Cardiac septum (tissue), 1 donor: Measurements from ENCODE around the gene HS3ST2. TPM values are rescaled to one million over a fixed set of nuclear protein-coding genes. Genes with fewer than 3 reads are reported as not detected.

Experiments used
- DNase-seq: peaks from one replicate; pipeline ENCODE4 v3.0.0-alpha.2; 2020; ENCODE audit warnings: low spot score
- intact Hi-C: fragments of 100-400 bp; cut with DNase I; formaldehyde crosslinking; loops from one replicate; pipeline ENCODE4 v1.14.0; 2022
- long read RNA-seq: library from polyadenylated mRNA; unstranded; transcript quantifications from one replicate; pipeline ENCODE4 v2.0.0, GENCODE V29; 2021
- total RNA-seq: library from RNA; stranded (reverse); fragmentation: NEBNext Ultra II Directional; extraction: Animal tissue kit (Norgen Biotek cat#: 25700); gene quantifications from one replicate; pipeline ENCODE4 v1.2.1, GENCODE V29; 2021
- donor health status: DM: no; HTN: no; CAD: no.

Gene HS3ST2
- total RNA-seq: 0.22 TPM
- long read RNA-seq: 0 reads

- intact Hi-C loops: no loop called here
- no peak for DNase-seq
Observed at GRCh38 chr16:22813948-22814710, at the start of gene HS3ST2. Gene HS3ST2 (plus strand): TSS chr16:22814162. CDS start chr16:22814611, 449 bp downstream.

DNA sequence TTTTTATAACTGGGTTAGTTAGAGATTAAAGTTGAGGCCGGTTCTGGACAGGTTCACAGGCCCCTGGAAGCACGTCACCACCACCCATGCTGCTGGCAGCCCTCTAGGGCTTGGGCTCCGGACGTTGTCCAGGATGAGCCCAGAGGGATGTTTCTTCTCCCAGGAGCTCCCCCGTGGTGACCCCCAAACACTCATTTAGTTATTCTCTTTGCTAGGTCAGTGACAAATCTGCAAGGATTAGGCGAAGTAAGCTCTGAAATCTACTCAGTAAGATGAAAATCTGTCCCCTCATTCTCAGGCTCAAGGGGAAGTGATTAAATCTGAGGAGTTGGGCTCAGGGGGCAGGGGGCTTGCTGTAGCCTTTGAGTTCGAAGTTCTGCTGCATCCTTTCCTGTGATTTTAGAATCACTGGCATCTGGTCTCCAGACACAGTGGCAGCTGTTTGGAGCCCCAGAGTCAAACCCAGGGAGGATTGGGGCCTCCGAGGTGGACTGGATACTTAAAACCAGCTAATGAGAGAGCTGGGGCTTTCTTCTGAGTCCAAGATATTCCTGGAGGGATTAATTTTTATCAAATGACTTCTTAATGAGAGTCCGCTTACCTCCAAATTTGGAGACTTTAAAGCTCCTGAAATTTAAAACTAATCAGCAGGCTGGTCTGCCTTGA lies 49.2 kb upstream of the HS3ST2 start:
- intact Hi-C loops: no loop called here
- no peak for DNase-seq

DNA sequence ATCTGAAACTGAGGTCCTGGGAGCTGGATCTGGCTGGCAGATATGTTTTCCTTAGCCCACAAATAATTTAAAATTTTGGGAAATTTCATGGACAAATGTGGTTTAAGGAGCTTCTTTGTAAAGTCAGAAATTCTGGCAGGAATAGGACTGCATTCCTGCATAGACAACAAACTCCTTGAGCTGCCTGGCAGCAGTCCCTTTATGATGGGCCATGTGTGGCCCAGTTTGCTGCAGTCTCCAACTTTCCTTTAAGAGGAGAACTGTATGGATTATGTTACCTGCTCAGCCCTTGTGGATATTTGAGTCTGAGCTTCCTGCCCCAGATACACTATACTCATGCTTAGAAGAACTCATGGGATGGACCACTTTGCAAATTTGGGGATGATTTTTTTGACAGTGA lies 48.5 kb upstream of the HS3ST2 start:
- no peak for DNase-seq
- intact Hi-C loops: no loop called here

GRCh38 chr16:22770866-22771265 lies 43.1 kb upstream of the HS3ST2 start:
- no peak for DNase-seq
- intact Hi-C loops: no loop called here

DNA sequence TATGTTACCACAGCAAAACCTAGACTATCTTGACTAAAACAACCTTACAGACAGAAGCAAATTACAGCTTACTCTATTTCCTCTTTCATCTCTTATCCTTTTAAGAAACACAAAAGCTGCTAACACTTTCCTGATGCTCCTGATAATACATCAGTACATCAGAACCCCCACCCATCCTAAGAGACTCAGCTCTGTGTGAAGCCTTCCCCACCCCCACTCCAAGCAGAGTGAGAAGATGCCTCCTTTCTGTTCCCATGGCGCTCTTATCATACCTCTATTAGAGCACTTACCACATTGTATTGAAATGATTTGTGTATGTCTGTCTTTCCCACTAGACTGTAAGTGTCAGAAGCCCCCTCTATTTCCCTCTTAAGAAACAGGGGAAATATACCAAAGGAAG lies 42.4 kb upstream of the HS3ST2 start:
- no peak for DNase-seq
- intact Hi-C loops: no loop called here

- DNase-seq: no peak
- intact Hi-C loops: no loop called here
Observed at GRCh38 chr16:22775220-22775922, 38.6 kb upstream of the HS3ST2 start.

DNA sequence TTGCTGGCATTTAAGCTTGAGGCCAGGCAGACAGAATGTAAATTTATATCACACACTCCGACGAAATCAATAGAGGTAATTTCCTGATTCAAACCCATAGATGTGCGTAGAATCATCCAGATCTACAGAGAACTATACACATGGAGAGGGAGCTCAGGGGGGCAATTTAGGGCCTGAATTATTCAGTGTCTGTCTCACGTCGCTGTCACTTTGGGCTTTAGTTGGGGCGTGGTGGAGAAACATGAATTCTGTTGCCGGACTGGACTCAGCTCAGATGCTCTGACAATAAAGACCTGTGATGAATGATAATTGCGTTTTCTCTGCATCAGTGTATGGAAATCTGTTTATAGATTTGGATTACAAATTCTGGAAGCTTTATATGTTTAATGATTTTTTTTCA lies 32.5 kb upstream of the HS3ST2 start:
- intact Hi-C loops: no loop called here
- DNase-seq: no peak

- intact Hi-C loops: no loop called here
Observed at GRCh38 chr16:22782314-22782713, 31.6 kb upstream of the HS3ST2 start.

GRCh38 chr16:22784690-22785214 lies 29.2 kb upstream of the HS3ST2 start:
- intact Hi-C loops: no loop called here
- DNase-seq: no peak

More at GRCh38 chr16:22782314-22782713, 31.6 kb upstream of the HS3ST2 start:
- DNase-seq: no peak

DNA sequence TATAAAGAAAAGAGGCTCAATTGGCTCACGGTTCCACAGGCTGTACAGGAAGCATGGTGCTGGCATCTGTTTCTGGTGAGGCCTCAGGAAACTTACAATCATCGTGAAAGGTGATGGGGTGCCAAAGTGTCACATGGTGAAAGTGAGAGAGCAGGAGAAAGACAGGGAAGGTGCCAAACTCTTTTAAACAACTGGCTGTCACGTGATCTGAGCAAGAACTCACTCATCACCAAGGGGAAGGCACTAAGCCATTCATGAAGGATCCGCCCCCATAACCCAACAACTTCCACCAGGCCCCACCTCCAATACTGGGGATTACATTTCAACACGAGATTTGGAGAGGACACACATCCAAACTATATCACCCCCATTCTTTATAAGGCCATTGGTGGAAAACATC lies 28.4 kb upstream of the HS3ST2 start:
- no peak for DNase-seq
- intact Hi-C loops: no loop called here

- intact Hi-C loops: no loop called here
Observed at GRCh38 chr16:22786284-22786683, 27.7 kb upstream of the HS3ST2 start.

GRCh38 chr16:22786691-22787090 lies 27.3 kb upstream of the HS3ST2 start:
- intact Hi-C loops: no loop called here

More at GRCh38 chr16:22786284-22786683, 27.7 kb upstream of the HS3ST2 start:
- DNase-seq: no peak

GRCh38 chr16:22787466-22788192 lies 26.3 kb upstream of the HS3ST2 start:
- no peak for DNase-seq
- intact Hi-C loops: no loop called here

More at GRCh38 chr16:22786691-22787090, 27.3 kb upstream of the HS3ST2 start:
- DNase-seq: no peak

GRCh38 chr16:22788193-22788530 lies 25.8 kb upstream of the HS3ST2 start:
- DNase-seq: no peak
- intact Hi-C loops: no loop called here

DNA sequence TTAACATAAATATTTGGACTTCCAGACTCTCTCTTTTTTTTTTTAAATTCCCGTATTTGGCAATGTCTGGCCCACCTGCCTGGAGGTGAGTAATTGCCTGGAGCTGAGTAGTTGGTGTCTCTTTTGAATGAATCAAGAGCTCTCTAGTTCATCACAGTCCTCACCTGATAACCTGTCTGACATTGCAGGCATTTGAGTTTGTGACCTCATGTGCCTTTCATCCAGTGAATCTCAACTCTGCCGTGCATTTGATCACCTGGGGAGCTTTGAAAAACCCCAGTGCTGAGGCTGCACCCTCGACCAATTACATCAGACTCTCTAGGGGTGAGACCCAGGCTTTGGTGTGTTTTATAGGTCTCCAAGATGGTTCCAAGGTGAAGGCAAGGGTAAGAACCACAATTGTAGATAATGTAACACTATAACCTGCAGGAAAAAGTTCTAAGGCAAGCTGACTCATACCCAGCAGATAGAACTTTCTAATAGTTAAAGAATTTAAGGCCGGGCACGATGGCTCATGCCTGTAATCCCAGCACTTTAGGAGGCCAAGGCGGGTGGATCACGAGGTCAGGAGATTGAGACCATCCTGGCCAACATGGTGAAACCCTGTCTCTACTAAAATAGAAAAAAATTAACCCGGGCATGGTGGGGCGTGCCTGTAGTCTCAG lies 24.5 kb upstream of the HS3ST2 start:
- intact Hi-C loops: no loop called here
- DNase-seq: no peak

DNA sequence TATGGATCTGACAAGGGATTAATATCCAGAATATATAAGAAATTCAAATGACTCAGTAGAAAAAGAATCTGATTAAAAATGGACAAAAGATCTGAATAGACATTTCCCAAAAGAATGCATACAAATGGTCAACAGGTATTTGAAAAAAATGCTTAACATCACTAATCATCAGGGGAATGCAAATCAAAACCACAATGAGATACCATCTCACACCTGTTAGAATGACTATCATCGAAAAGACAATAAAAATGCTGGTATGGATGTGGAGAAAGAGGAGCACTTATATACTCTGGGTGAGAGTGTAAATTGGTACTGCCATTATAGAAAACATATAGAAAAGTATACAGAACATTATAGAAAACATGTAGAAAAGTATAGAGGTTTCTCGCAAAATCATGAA lies 16.4 kb upstream of the HS3ST2 start:
- DNase-seq: no peak
- intact Hi-C loops: no loop called here

DNA sequence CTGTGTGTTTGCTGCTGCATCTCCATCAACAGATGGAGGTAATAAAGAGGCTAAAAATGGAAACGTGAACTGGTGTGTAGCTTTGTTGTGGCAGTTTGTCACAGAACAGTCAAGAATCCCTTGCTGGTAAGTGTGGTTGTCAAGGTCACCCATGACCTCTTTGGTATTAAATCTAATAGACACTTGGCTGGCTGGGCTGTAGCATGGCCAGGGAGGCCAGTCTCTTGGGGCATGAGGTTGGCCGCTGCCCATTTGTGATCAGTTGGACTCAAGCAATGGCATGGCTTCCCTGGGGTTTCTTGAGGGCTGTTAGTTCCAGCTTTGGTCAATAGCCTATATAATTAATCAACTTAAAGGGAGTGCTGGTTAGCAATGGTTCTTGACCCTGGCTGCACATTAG lies 14.8 kb upstream of the HS3ST2 start:
- intact Hi-C loops: no loop called here
- DNase-seq: no peak

DNA sequence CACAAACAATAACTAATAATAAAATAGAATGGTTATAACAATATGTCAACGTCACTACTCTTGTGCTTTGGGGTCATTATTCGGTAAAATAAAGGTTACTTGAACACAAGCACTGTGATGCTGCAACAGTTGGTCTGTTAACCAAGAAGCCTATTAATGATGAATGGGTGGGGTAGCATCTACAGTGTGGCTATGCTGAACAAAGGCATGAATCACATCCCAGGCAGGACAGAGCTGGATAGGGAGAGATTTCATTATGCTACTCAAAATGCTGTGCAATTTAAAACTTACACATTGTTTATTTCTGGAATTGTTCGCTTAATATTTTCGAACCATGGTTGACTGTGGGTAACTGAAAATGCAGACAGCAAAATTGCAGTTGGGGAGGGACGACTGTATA lies 9.1 kb upstream of the HS3ST2 start:
- DNase-seq: no peak
- intact Hi-C loops: no loop called here

GRCh38 chr16:22805326-22805725 lies 8.6 kb upstream of the HS3ST2 start:
- intact Hi-C loops: no loop called here
- no peak for DNase-seq
